H1 (cell line): ENCODE data around the gene GAS6. TPM values are rescaled to one million over a fixed set of nuclear protein-coding genes. Genes with fewer than 3 reads are reported as not detected.

Experiments used
- CTCF ChIA-PET: fragments of 300-600 bp; sonication (Branson Sonifier 250); formaldehyde crosslinking; loops from one replicate; lab custom pipeline; 2021; ENCODE audit not compliant: partially characterized antibody; lab: Charles Lee
- POLR2A ChIA-PET: fragments of 300-600 bp; sonication (Branson Sonifier 250); formaldehyde crosslinking; loops from one replicate; lab custom pipeline; 2021; ENCODE audit warnings: inconsistent platforms; ENCODE audit not compliant: partially characterized antibody; lab: Charles Lee
- DNase-seq, 2 experiments: peaks; one replicate each; pipeline versions ENCODE4 v3.0.0 to v3.0.0-alpha.2; 2010 to 2022; ENCODE audit warnings: low spot score in 2 of 2, low read depth in 1 of 2, mixed read lengths in 1 of 2
- FAIRE-seq: peaks from 2 replicates; lab custom pipeline; 2011; peaks lifted over from hg19 to GRCh38; lab: Jason Lieb, UNC
- H2AFZ ChIP-seq: 2 replicates; pipeline ENCODE4 v1.8.1; 2012; ENCODE audit warnings: low read length, inconsistent platforms
- H2AK5ac ChIP-seq: 2 replicates; pipeline ENCODE4 v1.6.1; 2013; ENCODE audit warnings: low read depth, low read length
- H2BK120ac ChIP-seq: replicated peaks from 2 replicates; pipeline ENCODE3; 2013; ENCODE audit warnings: low read depth, low read length, inconsistent platforms
- H2BK12ac ChIP-seq: 2 replicates; pipeline ENCODE4 v1.6.1; 2013; ENCODE audit warnings: low read depth, low read length
- H2BK15ac ChIP-seq: 2 replicates; pipeline ENCODE4 v1.6.1; 2013; ENCODE audit warnings: low read length
- H2BK20ac ChIP-seq: 2 replicates; pipeline ENCODE4 v1.6.1; 2013; ENCODE audit warnings: low read length
- H2BK5ac ChIP-seq: 2 replicates; pipeline ENCODE4 v1.6.1; 2013; ENCODE audit warnings: low read depth, low read length
- H3K14ac ChIP-seq: 2 replicates; pipeline ENCODE4 v1.6.1; 2013; ENCODE audit warnings: inconsistent platforms; ENCODE audit not compliant: insufficient read length
- H3K18ac ChIP-seq: 2 replicates; pipeline ENCODE4 v1.6.1; 2013; ENCODE audit warnings: low read length; ENCODE audit errors: extremely low read depth
- H3K23ac ChIP-seq: 2 replicates; pipeline ENCODE4 v1.6.1; 2013; ENCODE audit warnings: inconsistent platforms; ENCODE audit not compliant: insufficient read length
- H3K23me2 ChIP-seq: 2 replicates; pipeline ENCODE4 v1.6.1; 2013; ENCODE audit warnings: low read depth, low read length
- H3K27ac ChIP-seq: 2 replicates; pipeline ENCODE4 v1.6.1; 2011; ENCODE audit warnings: low read depth, low read length, inconsistent platforms
- H3K27me3 ChIP-seq, 4 experiments: replicated peaks in 1 of 4; 1 replicate in 1 of 4; 2 replicates in 3 of 4; pipeline versions ENCODE4 v1.6.1 to v1.8.1; 2011 to 2013; ENCODE audit warnings: low read length in 3 of 4, mild to moderate bottlenecking in 3 of 4, inconsistent platforms in 2 of 4, mixed read lengths in 2 of 4, moderate library complexity in 1 of 4; ENCODE audit not compliant: control insufficient read depth in 3 of 4, insufficient read depth in 3 of 4; ENCODE audit errors: extremely low read depth in 1 of 4
- H3K36me3 ChIP-seq, 4 experiments: 2 replicates each; pipeline versions ENCODE4 v1.6.1 to v1.8.1; 2011 to 2013; ENCODE audit warnings: mild to moderate bottlenecking in 4 of 4, low read length in 3 of 4, moderate library complexity in 2 of 4, control low read depth in 1 of 4, inconsistent platforms in 1 of 4; ENCODE audit not compliant: insufficient read depth in 4 of 4, control insufficient read depth in 2 of 4
- H3K4ac ChIP-seq: replicated peaks from 2 replicates; pipeline ENCODE3; 2013; ENCODE audit warnings: low read length, low read depth, mixed read lengths, inconsistent platforms; ENCODE audit not compliant: insufficient read length
- H3K4me1 ChIP-seq, 4 experiments: replicated peaks in 1 of 4; 1 replicate in 1 of 4; 2 replicates in 3 of 4; pipeline versions ENCODE4 v1.6.1 to v1.8.1; 2011 to 2013; ENCODE audit warnings: low read length in 3 of 4, inconsistent platforms in 2 of 4, mixed read lengths in 1 of 4; ENCODE audit not compliant: insufficient read depth in 4 of 4, control insufficient read depth in 3 of 4
- H3K4me2 ChIP-seq, 2 experiments: 2 replicates each; pipeline versions ENCODE4 v1.6.1 to v1.8.1; 2011 to 2013; ENCODE audit warnings: low read depth in 2 of 2, low read length in 2 of 2, control low read depth in 1 of 2, inconsistent platforms in 1 of 2, mild to moderate bottlenecking in 1 of 2; ENCODE audit not compliant: insufficient read depth in 1 of 2
- H3K4me3 ChIP-seq, 4 experiments: fragments of 200-600, 300-600 bp in 1 of 4; sonication (generic), shearing (Covaris generic), sonication (Bioruptor Twin) in 1 of 4; 2 replicates each; pipeline versions ENCODE4 v1.5.1 to v1.8.1; 2011 to 2016; ENCODE audit warnings: low read length in 4 of 4, low read depth in 3 of 4, control low read depth in 2 of 4, inconsistent platforms in 2 of 4, mild to moderate bottlenecking in 2 of 4, mixed read lengths in 1 of 4, moderate library complexity in 1 of 4; ENCODE audit not compliant: insufficient read depth in 2 of 4; ENCODE audit errors: extremely low read depth in 1 of 4
- H3K56ac ChIP-seq: replicated peaks from 2 replicates; pipeline ENCODE3; 2013; ENCODE audit warnings: low read depth, mild to moderate bottlenecking, mixed read lengths, low read length, inconsistent platforms; ENCODE audit not compliant: insufficient read length
- H3K79me1 ChIP-seq: 2 replicates; pipeline ENCODE4 v1.6.1; 2013; ENCODE audit warnings: low read depth, low read length, control low read depth
- H3K79me2 ChIP-seq, 2 experiments: 2 replicates each; pipeline versions ENCODE4 v1.6.1 to v1.8.1; 2012 to 2013; ENCODE audit warnings: low read length in 2 of 2, mild to moderate bottlenecking in 2 of 2, inconsistent platforms in 1 of 2; ENCODE audit not compliant: insufficient read depth in 2 of 2, control insufficient read depth in 1 of 2
- H3K9ac ChIP-seq, 4 experiments: replicated peaks in 1 of 4; 1 replicate in 1 of 4; 2 replicates in 3 of 4; pipeline versions ENCODE4 v1.6.1 to v1.8.1; 2011 to 2013; ENCODE audit warnings: low read depth in 3 of 4, low read length in 3 of 4, control low read depth in 2 of 4, mild to moderate bottlenecking in 2 of 4, moderate library complexity in 2 of 4, inconsistent platforms in 1 of 4; ENCODE audit errors: extremely low read depth in 1 of 4
- H3K9me3 ChIP-seq, 2 experiments: 2 replicates each; pipeline versions ENCODE4 v1.6.1 to v1.8.1; 2012 to 2013; ENCODE audit warnings: mild to moderate bottlenecking in 2 of 2, moderate library complexity in 2 of 2, control low read depth in 1 of 2, inconsistent platforms in 1 of 2, low read depth in 1 of 2, low read length in 1 of 2, mixed read lengths in 1 of 2; ENCODE audit not compliant: insufficient read depth in 2 of 2
- H4K20me1 ChIP-seq, 2 experiments: replicated peaks in 1 of 2; 2 replicates each; pipeline versions ENCODE3 to v1.8.1; 2011 to 2013; ENCODE audit warnings: inconsistent platforms in 2 of 2, low read length in 2 of 2, mild to moderate bottlenecking in 1 of 2; ENCODE audit not compliant: insufficient read depth in 2 of 2, control insufficient read depth in 1 of 2
- H4K5ac ChIP-seq: 2 replicates; pipeline ENCODE4 v1.6.1; 2013; ENCODE audit warnings: low read length, low read depth, mixed read lengths, inconsistent platforms; ENCODE audit not compliant: insufficient read length
- H4K8ac ChIP-seq: 2 replicates; pipeline ENCODE4 v1.8.0; 2013; ENCODE audit warnings: mild to moderate bottlenecking, moderate library complexity, low read length, inconsistent platforms; ENCODE audit not compliant: insufficient read depth; ENCODE audit errors: extremely low read depth
- H4K91ac ChIP-seq: replicated peaks from 2 replicates; pipeline ENCODE3; 2013; ENCODE audit warnings: low read length, mixed read lengths, inconsistent platforms; ENCODE audit not compliant: insufficient read length
- CEBPB ChIP-seq: IDR thresholded peaks from 2 replicates; pipeline ENCODE4 v1.6.1; 2012; ENCODE audit warnings: low read depth, low read length
- FOSL1 ChIP-seq: IDR thresholded peaks from 2 replicates; pipeline ENCODE4 v1.6.1; 2011; ENCODE audit warnings: mild to moderate bottlenecking, low read depth, low read length, moderate library complexity; ENCODE audit not compliant: insufficient read depth
- GABPA ChIP-seq: IDR thresholded peaks from 2 replicates; pipeline ENCODE4 v1.6.1; 2011; ENCODE audit warnings: mild to moderate bottlenecking, low read length, moderate library complexity, borderline replicate concordance; ENCODE audit not compliant: insufficient read depth
- GTF2F1 ChIP-seq: IDR thresholded peaks from 2 replicates; pipeline ENCODE4 v1.6.1; 2012; ENCODE audit warnings: low read depth, low read length, improper control_type of control experiment, borderline replicate concordance
- HDAC6 ChIP-seq: IDR thresholded peaks from one replicate; pipeline ENCODE4 v1.7.1; 2012; ENCODE audit warnings: low read depth, mild to moderate bottlenecking, inconsistent platforms, low read length, moderate library complexity
- NANOG ChIP-seq: IDR thresholded peaks from 2 replicates; pipeline ENCODE4 v1.6.1; 2011; ENCODE audit warnings: low read length, low read depth, mild to moderate bottlenecking, inconsistent platforms; ENCODE audit not compliant: insufficient read depth, poor library complexity, severe bottlenecking
- POLR2AphosphoS5 ChIP-seq: IDR thresholded peaks from 2 replicates; pipeline ENCODE4 v1.6.1; 2011; ENCODE audit warnings: low read depth, low read length
- POU5F1 ChIP-seq: IDR thresholded peaks from 2 replicates; pipeline ENCODE4 v1.6.1; 2011; ENCODE audit warnings: low read depth, mild to moderate bottlenecking, low read length, moderate library complexity
- RXRA ChIP-seq: IDR thresholded peaks from 2 replicates; pipeline ENCODE4 v1.6.1; 2011; ENCODE audit warnings: low read depth, mild to moderate bottlenecking, low read length, moderate library complexity; ENCODE audit not compliant: insufficient read depth
- SP1 ChIP-seq: IDR thresholded peaks from 2 replicates; pipeline ENCODE4 v1.6.1; 2011; ENCODE audit warnings: low read depth, low read length
- SRF ChIP-seq: IDR thresholded peaks from 2 replicates; pipeline ENCODE4 v1.6.1; 2011; ENCODE audit warnings: mild to moderate bottlenecking, low read depth, low read length, moderate library complexity
- WGBS, 2 experiments: shearing (Covaris generic) in 1 of 2; methylation state at CpG; one replicate each; pipeline versions ENCODE4 v1.1.6 to v1.1.7; 2013 to 2015; ENCODE audit warnings: low lambda C conversion rate in 2 of 2, mixed read lengths in 2 of 2, inconsistent platforms in 1 of 2, low coverage in 1 of 2, missing lambda C conversion rate in 1 of 2; ENCODE audit not compliant: insufficient replicate concordance in 2 of 2, insufficient coverage in 1 of 2, insufficient read length in 1 of 2; ENCODE audit errors: extremely low coverage in 1 of 2, missing lambda C conversion rate in 1 of 2; 5-methylcytosine and 5-hydroxymethylcytosine counted together
- polyA plus RNA-seq, 7 experiments: library from polyadenylated mRNA; depleted of rRNA in 3 of 7; stranded (reverse) in 5 of 7; unstranded in 2 of 7; fragments of >200 nt in 5 of 7; fragments of 200-250 nt in 2 of 7; gene quantifications; 1 replicate in 5 of 7; 2 replicates in 1 of 7; 4 replicates in 1 of 7; pipeline versions ENCODE4 v1.2.1 to v1.2.3, GENCODE V29; 2011 to 2013; ENCODE audit warnings: missing spikeins in 2 of 7, mixed read lengths in 2 of 7
- total RNA-seq: library from RNA; stranded (reverse); fragmentation: NEBNext Ultra II Directional; extraction: Animal tissue kit (Norgen Biotek cat#: 25700); gene quantifications from 2 replicates; pipeline ENCODE4 v1.2.1, GENCODE V29; 2021
- TF ChIP-seq, protein P1 (sequence below): IDR thresholded peaks from 2 replicates; pipeline ENCODE4 v1.6.1; 2012; ENCODE audit warnings: inconsistent platforms

Gene GAS6
- total and polyA plus RNA-seq, 2 of the 8 experiments (the other 6 are each of a cell fraction or from before 2014, with no cell fraction given), result 18.6 to 31.0 TPM

DNA sequence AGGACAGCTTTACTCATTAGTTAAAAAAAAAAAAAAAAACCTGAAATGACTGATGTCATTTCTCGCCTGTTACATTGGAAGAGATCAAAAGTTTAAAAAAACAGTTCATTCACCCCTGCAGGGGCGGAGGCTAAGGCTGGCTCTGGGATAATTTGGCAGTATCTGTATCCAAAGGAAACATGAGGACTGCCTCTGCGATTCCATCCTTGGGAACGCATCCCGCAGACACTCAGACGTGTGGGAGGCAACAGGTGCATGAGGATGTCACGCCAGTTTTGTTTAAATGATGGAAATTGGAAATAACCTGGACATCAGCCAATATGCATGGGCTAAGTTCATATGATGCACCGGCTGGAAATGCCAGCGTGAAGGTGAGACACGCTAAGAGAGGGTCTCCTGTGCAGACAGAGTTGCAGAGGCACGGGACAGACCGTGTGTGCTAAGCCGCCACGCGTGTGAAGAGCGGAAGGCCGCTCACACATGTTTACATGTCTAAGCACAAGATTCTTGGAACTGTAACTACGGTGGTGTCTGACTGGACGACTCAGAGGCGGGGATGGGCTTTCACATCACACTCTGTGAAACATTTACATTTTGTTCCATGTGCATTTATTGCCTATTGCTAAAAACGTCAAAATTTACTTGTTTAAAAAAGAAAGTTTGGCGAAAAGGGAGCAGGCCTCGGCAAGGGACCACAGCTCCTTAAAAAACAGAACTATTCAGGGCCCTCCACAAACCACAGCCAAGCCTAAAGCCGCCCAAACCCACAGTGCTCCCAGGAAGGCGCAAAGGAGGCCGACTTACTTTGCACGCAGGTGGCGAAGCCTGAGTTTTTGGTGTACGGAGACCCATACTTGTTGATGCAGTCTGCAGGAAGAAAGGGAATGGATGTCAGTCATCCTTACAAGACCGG lies 17.9 kb downstream of the GAS6 start:
- Histone ChIP-seq H2BK20ac (no peak overlapping the region), H2AFZ (no peak overlapping the region), H4K20me1 (peaks cover 0 to 3% of the 10 kb centered on the region in 2 experiments), H4K8ac (no peak overlapping the region), H3K9me3 (no peaks in the 10 kb centered on the region), H4K91ac (no peak overlapping the region), H3K4me2 (no peak overlapping the region), H3K36me3 (no peaks in the 10 kb centered on the region), H3K14ac (no peak overlapping the region), H3K79me2 (0 out of 4 replicates have a peak, but pooled peaks cover 0 to 5% of the 10 kb centered on the region in 2 experiments), H3K4me3 (no peak overlapping the region), H4K5ac (no peak overlapping the region), H2BK120ac (no peak overlapping the region), H3K56ac (no peak overlapping the region), H3K27me3 (no peaks in the 10 kb centered on the region), H2BK5ac (no peak overlapping the region), H3K18ac (no peak overlapping the region), H3K4ac (no peak overlapping the region), H3K9ac (no peak overlapping the region), H3K23ac (no peak overlapping the region), H2BK15ac (no peak overlapping the region), H2AK5ac (0 out of 2 replicates have a peak overlapping the region, but pooled peaks have one; percentile 39), H3K23me2 (peaks cover 1% of the 10 kb centered on the region; the same call in 1 of the 2 replicates), H3K79me1 (no peaks in the 10 kb centered on the region; the same call in 1 of the 2 replicates), H3K4me1 (peaks cover 0 to 6% (median 2%) of the 10 kb centered on the region in 4 experiments; a peak in 4 of 7 replicates), H2BK12ac (no peak overlapping the region), H3K27ac (no peak overlapping the region)
- FAIRE-seq (no peak), DNase-seq (no peak)
- WGBS, 2 experiments, result 92% methylated on average over 30 of the region's 30 CpGs; no CpG with 5 or more reads in 1 of the 2 experiments
- CTCF ChIA-PET, result interaction anchor here (0.6 to 1.1 kb wide), 3 partner anchors 9 to 72 kb away, joined by 3 to 4 read pairs (median 3); no protein-coding TSS in a partner anchor
- POLR2A ChIA-PET, result interaction anchor here (0.7 kb wide), 1 partner anchor 16 kb away, joined by 3 read pairs; no protein-coding TSS in a partner anchor
- TF ChIP-seq SP1 (no peak), POU5F1 (no peak), NANOG (no peak), GTF2F1 (no peak), SRF (no peak), GABPA (no peak), FOSL1 (no peak), CEBPB (no peak), RXRA (no peak), HDAC6 (no peak), POLR2AphosphoS5 (no peak)
- TF ChIP-seq, protein P1, sequence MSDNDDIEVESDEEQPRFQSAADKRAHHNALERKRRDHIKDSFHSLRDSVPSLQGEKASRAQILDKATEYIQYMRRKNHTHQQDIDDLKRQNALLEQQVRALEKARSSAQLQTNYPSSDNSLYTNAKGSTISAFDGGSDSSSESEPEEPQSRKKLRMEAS, result no peak
